Measurements from ENCODE around the gene DNAJC30. TPM values are rescaled to one million over a fixed set of nuclear protein-coding genes. Genes with fewer than 3 reads are reported as not detected.
"Not testable (repeated sequence)": the region's sequence is repeated elsewhere in the genome, so short reads cannot be mapped to it uniquely, and the experiment has no call there.

Gene DNAJC30
- 10 to 100 TPM; 10.0 to 10.7 TPM for total RNA-seq

GRCh38 chr7:73683056-73683787 is at the start of gene DNAJC30, which contains the start of gene BUD23:
Gene DNAJC30, minus strand, starts transcription at chr7:73683453. Its CDS starts 30 bp downstream, at chr7:73683423.
Gene BUD23, plus strand, starts transcription at chr7:73683597. Its CDS starts 29 bp downstream, at chr7:73683626.
- H3K36me3 Mint-ChIP-seq = peaks cover 22% of the 10 kb centered on the region
- H3K4me3 Mint-ChIP-seq = peak within 1 kb of the TSS; percentile 99
- no peaks in the 10 kb centered on the region for H3K9me3 Mint-ChIP-seq
- POLR2A ChIA-PET = interaction anchor here (1.6 kb wide), 1 partner anchor 35 kb away, joined by 7 read pairs; no protein-coding TSS in a partner anchor
- peak within 1 kb of the TSS; percentile 99 for H3K27ac Mint-ChIP-seq
- peaks cover 24% of the 10 kb centered on the region for H3K4me1 Mint-ChIP-seq
- ATAC-seq (ENCODE audit: low read depth) = peak; percentile 94
- peak; percentile 89 for DNase-seq
- no peaks in the 10 kb centered on the region for H3K27me3 Mint-ChIP-seq

- DNase-seq (no peak), ATAC-seq (ENCODE audit: low read depth) (no peak)
- peaks cover 12% of the 10 kb centered on the region for H3K4me1 Mint-ChIP-seq
- POLR2A ChIA-PET = no interaction called here
- H3K9me3 Mint-ChIP-seq = no peaks in the 10 kb centered on the region
- no peak overlapping the region for H3K4me3 Mint-ChIP-seq
- H3K27me3 Mint-ChIP-seq = peaks cover 16% of the 10 kb centered on the region
- H3K36me3 Mint-ChIP-seq = no peaks in the 10 kb centered on the region
- H3K27ac Mint-ChIP-seq = no peak overlapping the region
Observed at GRCh38 chr7:73732397-73732796, 49.1 kb upstream of the DNAJC30 start.

GRCh38 chr7:73730485-73730884 is 47.2 kb upstream of the DNAJC30 start:
- H3K27me3 Mint-ChIP-seq = peaks cover 17% of the 10 kb centered on the region
- H3K27ac Mint-ChIP-seq = no peak overlapping the region
- no peaks in the 10 kb centered on the region for H3K36me3 Mint-ChIP-seq
- no peaks in the 10 kb centered on the region for H3K9me3 Mint-ChIP-seq
- ATAC-seq (ENCODE audit: low read depth) (no peak), DNase-seq (no peak)
- H3K4me1 Mint-ChIP-seq = peaks cover 8% of the 10 kb centered on the region
- H3K4me3 Mint-ChIP-seq = no peak overlapping the region
- POLR2A ChIA-PET = no interaction called here

GRCh38 chr7:73728551-73728950 is 45.3 kb upstream of the DNAJC30 start:
- Mint-ChIP-seq H3K27ac (no peak overlapping the region), H3K9me3 (no peaks in the 10 kb centered on the region), H3K27me3 (peaks cover 17% of the 10 kb centered on the region), H3K4me3 (no peak overlapping the region), H3K36me3 (no peaks in the 10 kb centered on the region), H3K4me1 (no peaks in the 10 kb centered on the region)
- POLR2A ChIA-PET = interaction anchor here (0.8 kb wide), 1 partner anchor 9 kb away, joined by 3 read pairs; no protein-coding TSS in a partner anchor
- DNase-seq = no peak
- no peak for ATAC-seq (ENCODE audit: low read depth)

GRCh38 chr7:73727952-73728351 is 44.7 kb upstream of the DNAJC30 start:
- POLR2A ChIA-PET = interaction anchor here (0.8 kb wide), 1 partner anchor 10 kb away, joined by 3 read pairs; no protein-coding TSS in a partner anchor
- ATAC-seq (ENCODE audit: low read depth) = no peak
- no peak for DNase-seq
- Mint-ChIP-seq H3K9me3 (no peaks in the 10 kb centered on the region), H3K4me3 (no peak overlapping the region), H3K36me3 (no peaks in the 10 kb centered on the region), H3K4me1 (no peaks in the 10 kb centered on the region), H3K27ac (no peak overlapping the region), H3K27me3 (peaks cover 16% of the 10 kb centered on the region)

- no peaks in the 10 kb centered on the region for H3K9me3 Mint-ChIP-seq
- no peaks in the 10 kb centered on the region for H3K4me1 Mint-ChIP-seq
- no peak overlapping the region for H3K4me3 Mint-ChIP-seq
- H3K27me3 Mint-ChIP-seq = peaks cover 27% of the 10 kb centered on the region
- no peak overlapping the region for H3K27ac Mint-ChIP-seq
- ATAC-seq (ENCODE audit: low read depth) = peak; percentile 27
- no peak for DNase-seq
- H3K36me3 Mint-ChIP-seq = no peaks in the 10 kb centered on the region
- POLR2A ChIA-PET = no interaction called here
Observed at GRCh38 chr7:73726083-73726466, 42.8 kb upstream of the DNAJC30 start.

GRCh38 chr7:73723813-73724212 is 40.6 kb upstream of the DNAJC30 start:
- H3K36me3 Mint-ChIP-seq = no peaks in the 10 kb centered on the region
- DNase-seq (no peak), ATAC-seq (ENCODE audit: low read depth) (no peak)
- no peaks in the 10 kb centered on the region for H3K9me3 Mint-ChIP-seq
- peaks cover 37% of the 10 kb centered on the region for H3K27me3 Mint-ChIP-seq
- no peak overlapping the region for H3K27ac Mint-ChIP-seq
- H3K4me3 Mint-ChIP-seq = no peak overlapping the region
- POLR2A ChIA-PET = no interaction called here
- H3K4me1 Mint-ChIP-seq = peaks cover 7% of the 10 kb centered on the region

GRCh38 chr7:73722785-73723184 is 39.5 kb upstream of the DNAJC30 start:
- no peak for DNase-seq
- Mint-ChIP-seq H3K36me3 (no peaks in the 10 kb centered on the region), H3K4me3 (no peak overlapping the region), H3K9me3 (no peaks in the 10 kb centered on the region), H3K27ac (no peak overlapping the region), H3K4me1 (peaks cover 15% of the 10 kb centered on the region), H3K27me3 (peaks cover 30% of the 10 kb centered on the region)
- POLR2A ChIA-PET = no interaction called here
- ATAC-seq (ENCODE audit: low read depth) = no peak

- H3K4me1 Mint-ChIP-seq = peaks cover 20% of the 10 kb centered on the region
- POLR2A ChIA-PET; DNase-seq; H3K9me3 Mint-ChIP-seq; H3K36me3 Mint-ChIP-seq; H3K27ac Mint-ChIP-seq; ATAC-seq (ENCODE audit: low read depth); H3K4me3 Mint-ChIP-seq: not testable (repeated sequence)
- peaks cover 25% of the 10 kb centered on the region for H3K27me3 Mint-ChIP-seq
Observed at GRCh38 chr7:73722182-73722581, 38.9 kb upstream of the DNAJC30 start.

GRCh38 chr7:73721377-73721817 is 38.1 kb upstream of the DNAJC30 start:
- H3K9me3 Mint-ChIP-seq = no peaks in the 10 kb centered on the region
- H3K27me3 Mint-ChIP-seq = peaks cover 28% of the 10 kb centered on the region
- ATAC-seq (ENCODE audit: low read depth) (no peak), DNase-seq (no peak)
- peak overlapping the region; percentile 4 for H3K4me3 Mint-ChIP-seq
- no peaks in the 10 kb centered on the region for H3K36me3 Mint-ChIP-seq
- H3K27ac Mint-ChIP-seq = no peak overlapping the region
- POLR2A ChIA-PET = no interaction called here
- peaks cover 26% of the 10 kb centered on the region for H3K4me1 Mint-ChIP-seq

- H3K4me3 Mint-ChIP-seq = peak overlapping the region; percentile 77
- H3K27ac Mint-ChIP-seq = peak overlapping the region; percentile 62
- H3K36me3 Mint-ChIP-seq; DNase-seq; H3K9me3 Mint-ChIP-seq; ATAC-seq (ENCODE audit: low read depth): not testable (repeated sequence)
- POLR2A ChIA-PET = interaction anchor here (1.5 kb wide), 1 partner anchor 16 kb away, joined by 3 read pairs; no protein-coding TSS in a partner anchor
- H3K27me3 Mint-ChIP-seq = peaks cover 32% of the 10 kb centered on the region
- peaks cover 28% of the 10 kb centered on the region for H3K4me1 Mint-ChIP-seq
Observed at GRCh38 chr7:73720443-73720842, 37.2 kb upstream of the DNAJC30 start.

GRCh38 chr7:73719806-73720169 is 36.5 kb upstream of the DNAJC30 start:
- peak overlapping the region; percentile 62 for H3K27ac Mint-ChIP-seq
- H3K36me3 Mint-ChIP-seq = no peaks in the 10 kb centered on the region
- no peaks in the 10 kb centered on the region for H3K9me3 Mint-ChIP-seq
- POLR2A ChIA-PET = interaction anchor here (0.8 to 1.5 kb wide), 4 partner anchors 15 to 123 kb away, joined by 3 read pairs; partner anchors contain the start of genes ABHD11 and METTL27
- peak overlapping the region; percentile 77 for H3K4me3 Mint-ChIP-seq
- peaks cover 28% of the 10 kb centered on the region for H3K4me1 Mint-ChIP-seq
- peaks cover 32% of the 10 kb centered on the region for H3K27me3 Mint-ChIP-seq
- no peak for ATAC-seq (ENCODE audit: low read depth)
- DNase-seq = no peak

GRCh38 chr7:73718905-73719805 is 35.9 kb upstream of the DNAJC30 start, which contains the start of gene STX1A:
Gene STX1A, minus strand, starts transcription at chr7:73719669. Its CDS starts 38 bp downstream, at chr7:73719631.
- peaks cover 28% of the 10 kb centered on the region for H3K4me1 Mint-ChIP-seq
- POLR2A ChIA-PET = interaction anchor here (0.8 to 1.5 kb wide), 5 partner anchors 16 to 124 kb away, joined by 3 to 4 read pairs (median 3); partner anchors contain the start of genes ABHD11 and METTL27
- H3K27ac Mint-ChIP-seq = peak within 1 kb of the TSS; percentile 62
- no peaks in the 10 kb centered on the region for H3K36me3 Mint-ChIP-seq
- DNase-seq = peak; percentile 85
- ATAC-seq (ENCODE audit: low read depth) = peak; percentile 82
- H3K4me3 Mint-ChIP-seq = peak within 1 kb of the TSS; percentile 86
- H3K27me3 Mint-ChIP-seq = peaks cover 32% of the 10 kb centered on the region
- H3K9me3 Mint-ChIP-seq = no peaks in the 10 kb centered on the region

Data from activated naive CD8-positive, alpha-beta T cell treated with anti-CD3 and anti-CD28 coated beads, Interleukin-2, amount 10 ng/mL, durations not matched to agents 7 days and 5 days (primary cell).